WTC11 (cell line): Measurements from ENCODE around the gene SLC51B. TPM values are rescaled to one million over a fixed set of nuclear protein-coding genes. Genes with fewer than 3 reads are reported as not detected.

Source experiments
- ATAC-seq: fragments of 200-7000 bp; cut with Tn5 transposase; 2 replicates; pipeline ENCODE4 v1.10.0; 2021; ENCODE audit warnings: mild to moderate bottlenecking, moderate library complexity
- CTCF ChIA-PET: fragments of 300-600 bp; sonication (Branson Sonifier 250); formaldehyde crosslinking; loops from one replicate; lab custom pipeline; 2021; ENCODE audit warnings: antibody characterized with exemption; lab: Charles Lee
- POLR2A ChIA-PET: fragments of 350-600 bp; sonication (Branson Sonifier 250); formaldehyde crosslinking; loops from one replicate; lab custom pipeline; 2021; ENCODE audit warnings: antibody characterized with exemption; lab: Charles Lee
- DNase-seq: peaks from one replicate; pipeline ENCODE4 v3.0.0; 2021; ENCODE audit warnings: low spot score
- H3K27ac Mint-ChIP-seq: 2 replicates; pipeline ENCODE4 v1.8.0; 2021; ENCODE audit warnings: mixed read lengths
- H3K27me3 Mint-ChIP-seq: 2 replicates; pipeline ENCODE4 v1.8.0; 2021; ENCODE audit warnings: low read depth, mild to moderate bottlenecking, moderate library complexity, mixed read lengths
- H3K36me3 Mint-ChIP-seq: 2 replicates; pipeline ENCODE4 v1.8.0; 2021; ENCODE audit warnings: mixed read lengths
- H3K4me1 Mint-ChIP-seq: 2 replicates; pipeline ENCODE4 v1.8.0; 2022; ENCODE audit warnings: mixed read lengths
- H3K4me3 Mint-ChIP-seq: 2 replicates; pipeline ENCODE4 v1.8.0; 2021; ENCODE audit warnings: mild to moderate bottlenecking, moderate library complexity, mixed read lengths
- H3K9me3 Mint-ChIP-seq: 2 replicates; pipeline ENCODE4 v1.8.0; 2021; ENCODE audit warnings: mixed read lengths
- ATF3 ChIP-seq: sonication (generic); formaldehyde crosslinking; conservative IDR thresholded peaks from 2 replicates; pipeline ENCODE4 v1.8.1; 2022; ENCODE audit warnings: mild to moderate bottlenecking, missing genetic modification reagents
- ERG ChIP-seq: fragments of 250-450 bp; sonication (Bioruptor Pico); IDR thresholded peaks from 2 replicates; pipeline ENCODE4 v1.8.0; 2021; ENCODE audit warnings: mild to moderate bottlenecking
- ETV6 ChIP-seq: sonication (generic); formaldehyde crosslinking; IDR thresholded peaks from 2 replicates; pipeline ENCODE4 v1.8.1; 2022; ENCODE audit warnings: mild to moderate bottlenecking, missing genetic modification reagents
- FOXP1 ChIP-seq: sonication (generic); formaldehyde crosslinking; IDR thresholded peaks from 2 replicates; pipeline ENCODE4 v1.8.0; 2022; ENCODE audit warnings: missing genetic modification reagents, mild to moderate bottlenecking, moderate library complexity, borderline replicate concordance
- GABPB1 ChIP-seq: sonication (generic); formaldehyde crosslinking; IDR thresholded peaks from 2 replicates; pipeline ENCODE4 v1.8.1; 2023; ENCODE audit warnings: mild to moderate bottlenecking, missing genetic modification reagents
- GRHL2 ChIP-seq: fragments of 250-450 bp; sonication (Bioruptor Pico); IDR thresholded peaks from 2 replicates; pipeline ENCODE4 v1.8.0; 2022; ENCODE audit warnings: mild to moderate bottlenecking, moderate library complexity; ENCODE audit not compliant: insufficient replicate concordance, severe bottlenecking
- MAX ChIP-seq: sonication (generic); formaldehyde crosslinking; IDR thresholded peaks from 2 replicates; pipeline ENCODE4 v1.8.0; 2022; ENCODE audit warnings: mild to moderate bottlenecking, missing genetic modification reagents
- MLX ChIP-seq: sonication (generic); formaldehyde crosslinking; IDR thresholded peaks from 2 replicates; pipeline ENCODE4 v1.8.1; 2023; ENCODE audit warnings: mild to moderate bottlenecking, missing genetic modification reagents, moderate library complexity
- NFE2L1 ChIP-seq: sonication (generic); formaldehyde crosslinking; IDR thresholded peaks from 2 replicates; pipeline ENCODE4 v1.8.1; 2023; ENCODE audit warnings: missing genetic modification reagents
- RELA ChIP-seq: sonication (generic); formaldehyde crosslinking; IDR thresholded peaks from 2 replicates; pipeline ENCODE4 v1.8.1; 2022; ENCODE audit warnings: missing genetic modification reagents, mild to moderate bottlenecking, borderline replicate concordance
- SMAD3 ChIP-seq: sonication (generic); formaldehyde crosslinking; IDR thresholded peaks from 2 replicates; pipeline ENCODE4 v1.8.0; 2022; ENCODE audit warnings: missing genetic modification reagents, mild to moderate bottlenecking, borderline replicate concordance
- SP1 ChIP-seq: sonication (generic); formaldehyde crosslinking; conservative IDR thresholded peaks from 2 replicates; pipeline ENCODE4 v1.8.1; 2022; ENCODE audit warnings: missing genetic modification reagents
- ZNF263 ChIP-seq: sonication (generic); formaldehyde crosslinking; IDR thresholded peaks from 2 replicates; pipeline ENCODE4 v1.8.1; 2022; ENCODE audit warnings: low read depth, mild to moderate bottlenecking, moderate library complexity, missing genetic modification reagents
- ZNF423 ChIP-seq: fragments of 250-450 bp; sonication (Bioruptor Pico); IDR thresholded peaks from 2 replicates; pipeline ENCODE4 v2.1.2; 2022; ENCODE audit warnings: mild to moderate bottlenecking, moderate library complexity
- total RNA-seq: library from RNA; stranded (reverse); gene quantifications from 3 replicates; pipeline ENCODE4 v1.2.3, GENCODE V29; 2021
- TF ChIP-seq, protein P1 (sequence below): fragments of 250-450 bp; sonication (Bioruptor Pico); IDR thresholded peaks from 2 replicates; pipeline ENCODE4 v1.9.0; 2021; ENCODE audit warnings: mild to moderate bottlenecking
- TF ChIP-seq, protein P2 (sequence below): sonication (generic); formaldehyde crosslinking; IDR thresholded peaks from 2 replicates; pipeline ENCODE4 v1.8.1; 2022; ENCODE audit warnings: mild to moderate bottlenecking, missing genetic modification reagents, moderate library complexity, borderline replicate concordance
- TF ChIP-seq, protein P3 (sequence below): fragments of 200-600 bp; IDR thresholded peaks from 2 replicates; pipeline ENCODE4 v1.8.0; 2022; ENCODE audit warnings: antibody characterized with exemption

Gene SLC51B
- total RNA-seq, 1 experiment from 2014 or later, result not detected

DNA sequence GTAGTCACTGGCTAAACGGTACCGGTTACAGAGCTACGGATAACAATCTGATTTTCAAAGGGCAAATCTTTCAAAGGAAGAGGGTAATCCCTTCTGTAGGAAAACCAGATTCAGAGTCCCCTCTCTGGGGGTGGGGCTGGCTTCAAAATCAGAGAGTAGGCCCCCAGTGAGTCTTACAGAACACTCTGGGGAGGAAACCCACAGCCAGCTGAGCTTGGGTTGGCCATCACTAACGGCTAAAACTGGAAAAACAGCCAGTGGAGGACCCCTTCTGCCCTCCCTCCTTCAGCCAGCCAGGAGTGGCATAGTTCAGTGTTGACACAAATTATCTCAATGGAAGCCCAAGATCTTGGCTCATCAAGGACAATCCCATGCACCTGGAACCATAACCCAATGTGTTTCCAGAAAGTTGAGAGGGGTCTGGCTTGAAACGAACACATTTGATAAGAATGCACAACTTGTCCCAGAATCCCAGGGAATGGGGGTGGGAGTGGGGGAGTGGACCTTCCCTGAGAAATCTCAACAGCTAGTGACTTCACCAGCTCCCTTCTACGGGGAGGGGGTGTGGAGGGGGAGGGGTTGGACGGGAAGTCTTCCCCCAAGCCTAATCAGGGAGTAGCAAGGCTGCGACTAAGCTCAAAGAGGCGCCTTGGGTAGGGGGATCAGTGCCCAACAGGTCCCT, 21.6 kb downstream of the SLC51B start (continued):
- TF ChIP-seq GRHL2 (no peak), ATF3 (CRISPR knock-in tag) (no peak), ZNF423 (CRISPR knock-in tag) (no peak), ETV6 (CRISPR knock-in tag) (no peak), SMAD3 (CRISPR knock-in tag) (no peak), ERG (CRISPR knock-in tag) (no peak)

DNA sequence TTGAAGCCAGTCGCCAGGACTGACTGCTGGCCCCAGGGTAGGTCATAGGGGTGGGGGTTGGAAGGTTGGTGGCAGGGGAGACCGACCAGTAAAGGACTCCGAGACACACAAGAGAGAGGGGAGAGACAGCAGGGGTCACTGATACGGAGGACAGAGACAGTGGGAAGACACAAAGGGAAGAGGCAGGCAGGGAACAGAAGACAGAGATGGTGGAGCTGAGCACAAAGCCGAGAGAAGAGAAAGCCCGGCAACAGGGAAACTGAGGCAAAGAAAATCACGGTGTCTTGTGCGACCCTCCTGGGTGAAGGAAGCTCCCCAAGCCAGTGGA, 22.1 kb downstream of the SLC51B start:
- ATAC-seq (peak; percentile 29), DNase-seq (no peak)
- ChIA-PET POLR2A (interaction anchor here (1.0 to 2.7 kb wide), 4 partner anchors 10 to 35 kb away, joined by 3 to 12 read pairs (median 8); no protein-coding TSS in a partner anchor), CTCF (interaction anchor here (0.5 to 20.3 kb wide), 9 partner anchors 10 to 260 kb away, joined by 3 to 292 read pairs (median 6); partner anchors contain the start of gene KBTBD13)
- Mint-ChIP-seq H3K36me3 (no peaks in the 10 kb centered on the region), H3K4me3 (peak overlapping the region; percentile 76), H3K9me3 (no peaks in the 10 kb centered on the region), H3K4me1 (peaks cover 38% of the 10 kb centered on the region), H3K27me3 (peaks cover 21% of the 10 kb centered on the region), H3K27ac (no peak overlapping the region)
- TF ChIP-seq SP1 (CRISPR knock-in tag) (no peak), MAX (CRISPR knock-in tag) (no peak)
- TF ChIP-seq, protein P1, sequence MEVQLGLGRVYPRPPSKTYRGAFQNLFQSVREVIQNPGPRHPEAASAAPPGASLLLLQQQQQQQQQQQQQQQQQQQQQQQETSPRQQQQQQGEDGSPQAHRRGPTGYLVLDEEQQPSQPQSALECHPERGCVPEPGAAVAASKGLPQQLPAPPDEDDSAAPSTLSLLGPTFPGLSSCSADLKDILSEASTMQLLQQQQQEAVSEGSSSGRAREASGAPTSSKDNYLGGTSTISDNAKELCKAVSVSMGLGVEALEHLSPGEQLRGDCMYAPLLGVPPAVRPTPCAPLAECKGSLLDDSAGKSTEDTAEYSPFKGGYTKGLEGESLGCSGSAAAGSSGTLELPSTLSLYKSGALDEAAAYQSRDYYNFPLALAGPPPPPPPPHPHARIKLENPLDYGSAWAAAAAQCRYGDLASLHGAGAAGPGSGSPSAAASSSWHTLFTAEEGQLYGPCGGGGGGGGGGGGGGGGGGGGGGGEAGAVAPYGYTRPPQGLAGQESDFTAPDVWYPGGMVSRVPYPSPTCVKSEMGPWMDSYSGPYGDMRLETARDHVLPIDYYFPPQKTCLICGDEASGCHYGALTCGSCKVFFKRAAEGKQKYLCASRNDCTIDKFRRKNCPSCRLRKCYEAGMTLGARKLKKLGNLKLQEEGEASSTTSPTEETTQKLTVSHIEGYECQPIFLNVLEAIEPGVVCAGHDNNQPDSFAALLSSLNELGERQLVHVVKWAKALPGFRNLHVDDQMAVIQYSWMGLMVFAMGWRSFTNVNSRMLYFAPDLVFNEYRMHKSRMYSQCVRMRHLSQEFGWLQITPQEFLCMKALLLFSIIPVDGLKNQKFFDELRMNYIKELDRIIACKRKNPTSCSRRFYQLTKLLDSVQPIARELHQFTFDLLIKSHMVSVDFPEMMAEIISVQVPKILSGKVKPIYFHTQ, result no peak

GRCh38 chr15:65067645-65068402, 22.6 kb downstream of the SLC51B start, which contains the start of gene RASL12:
TSS of gene RASL12 (minus strand) at chr15:65067991. CDS start at chr15:65067835, 156 bp downstream.
- H3K36me3 Mint-ChIP-seq, result no peaks in the 10 kb centered on the region
- H3K9me3 Mint-ChIP-seq, result peaks cover 1% of the 10 kb centered on the region
- DNase-seq, result peak; percentile 61
- no peak within 1 kb of the TSS for H3K27ac Mint-ChIP-seq
- H3K27me3 Mint-ChIP-seq, result peaks cover 21% of the 10 kb centered on the region
- CTCF ChIA-PET, result interaction anchor here (0.5 to 20.3 kb wide), 9 partner anchors 10 to 260 kb away, joined by 3 to 292 read pairs (median 6); partner anchors contain the start of gene KBTBD13
- TF ChIP-seq RELA (CRISPR knock-in tag) (0 out of 2 replicates have a peak, but pooled peaks have one; percentile 53), MLX (no peak), ZNF423 (CRISPR knock-in tag) (peak; percentile 74), GABPB1 (CRISPR knock-in tag) (no peak), ERG (CRISPR knock-in tag) (no peak), MAX (CRISPR knock-in tag) (no peak), NFE2L1 (no peak), ZNF263 (CRISPR knock-in tag) (no peak), FOXP1 (peak; percentile 66; the same call in 1 of the 2 replicates)
- TF ChIP-seq, protein P2, sequence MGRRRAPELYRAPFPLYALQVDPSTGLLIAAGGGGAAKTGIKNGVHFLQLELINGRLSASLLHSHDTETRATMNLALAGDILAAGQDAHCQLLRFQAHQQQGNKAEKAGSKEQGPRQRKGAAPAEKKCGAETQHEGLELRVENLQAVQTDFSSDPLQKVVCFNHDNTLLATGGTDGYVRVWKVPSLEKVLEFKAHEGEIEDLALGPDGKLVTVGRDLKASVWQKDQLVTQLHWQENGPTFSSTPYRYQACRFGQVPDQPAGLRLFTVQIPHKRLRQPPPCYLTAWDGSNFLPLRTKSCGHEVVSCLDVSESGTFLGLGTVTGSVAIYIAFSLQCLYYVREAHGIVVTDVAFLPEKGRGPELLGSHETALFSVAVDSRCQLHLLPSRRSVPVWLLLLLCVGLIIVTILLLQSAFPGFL (CRISPR knock-in tag), result no peak
- TF ChIP-seq, protein P3, sequence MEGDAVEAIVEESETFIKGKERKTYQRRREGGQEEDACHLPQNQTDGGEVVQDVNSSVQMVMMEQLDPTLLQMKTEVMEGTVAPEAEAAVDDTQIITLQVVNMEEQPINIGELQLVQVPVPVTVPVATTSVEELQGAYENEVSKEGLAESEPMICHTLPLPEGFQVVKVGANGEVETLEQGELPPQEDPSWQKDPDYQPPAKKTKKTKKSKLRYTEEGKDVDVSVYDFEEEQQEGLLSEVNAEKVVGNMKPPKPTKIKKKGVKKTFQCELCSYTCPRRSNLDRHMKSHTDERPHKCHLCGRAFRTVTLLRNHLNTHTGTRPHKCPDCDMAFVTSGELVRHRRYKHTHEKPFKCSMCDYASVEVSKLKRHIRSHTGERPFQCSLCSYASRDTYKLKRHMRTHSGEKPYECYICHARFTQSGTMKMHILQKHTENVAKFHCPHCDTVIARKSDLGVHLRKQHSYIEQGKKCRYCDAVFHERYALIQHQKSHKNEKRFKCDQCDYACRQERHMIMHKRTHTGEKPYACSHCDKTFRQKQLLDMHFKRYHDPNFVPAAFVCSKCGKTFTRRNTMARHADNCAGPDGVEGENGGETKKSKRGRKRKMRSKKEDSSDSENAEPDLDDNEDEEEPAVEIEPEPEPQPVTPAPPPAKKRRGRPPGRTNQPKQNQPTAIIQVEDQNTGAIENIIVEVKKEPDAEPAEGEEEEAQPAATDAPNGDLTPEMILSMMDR, result no peak
- POLR2A ChIA-PET, result interaction anchor here (0.6 to 2.7 kb wide), 5 partner anchors 9 to 35 kb away, joined by 3 to 12 read pairs (median 9); no protein-coding TSS in a partner anchor
- H3K4me1 Mint-ChIP-seq, result peaks cover 38% of the 10 kb centered on the region
- peak; percentile 28 for ATAC-seq
- H3K4me3 Mint-ChIP-seq, result peak within 1 kb of the TSS; percentile 76
